Duodenal mucosa (tissue), 2 donors: ENCODE data around the gene MAML1.

Experiments used
- H3K27ac ChIP-seq: one replicate; pipeline ENCODE4 v1.7.0; 2013; ENCODE audit warnings: low read depth, low read length
- H3K27me3 ChIP-seq, 2 donors: one replicate each; pipeline ENCODE4 v1.7.0; 2013; ENCODE audit warnings: low read length in 2 of 2, control low read depth in 1 of 2; ENCODE audit not compliant: insufficient read depth in 2 of 2, control insufficient read depth in 1 of 2
- H3K36me3 ChIP-seq, 2 donors: one replicate each; pipeline ENCODE4 v1.7.0; 2013; ENCODE audit warnings: low read length in 2 of 2, control low read depth in 1 of 2; ENCODE audit not compliant: insufficient read depth in 2 of 2, control insufficient read depth in 1 of 2
- H3K4me1 ChIP-seq, 2 donors: one replicate each; pipeline ENCODE4 v1.7.0; 2013; ENCODE audit warnings: low read length in 2 of 2, control low read depth in 1 of 2; ENCODE audit not compliant: insufficient read depth in 2 of 2, control insufficient read depth in 1 of 2
- H3K4me3 ChIP-seq, 2 donors: one replicate each; pipeline ENCODE4 v1.7.0; 2013; ENCODE audit warnings: low read length in 2 of 2, low read depth in 1 of 2
- H3K9ac ChIP-seq, 2 donors: one replicate each; pipeline ENCODE4 v1.7.0; 2013; ENCODE audit warnings: low read length in 2 of 2, low read depth in 1 of 2
- H3K9me3 ChIP-seq, 2 donors: one replicate each; pipeline ENCODE4 v1.7.0; 2013; ENCODE audit warnings: low read length in 2 of 2, control low read depth in 1 of 2; ENCODE audit not compliant: control insufficient read depth in 1 of 2

The MAML1 gene

DNA sequence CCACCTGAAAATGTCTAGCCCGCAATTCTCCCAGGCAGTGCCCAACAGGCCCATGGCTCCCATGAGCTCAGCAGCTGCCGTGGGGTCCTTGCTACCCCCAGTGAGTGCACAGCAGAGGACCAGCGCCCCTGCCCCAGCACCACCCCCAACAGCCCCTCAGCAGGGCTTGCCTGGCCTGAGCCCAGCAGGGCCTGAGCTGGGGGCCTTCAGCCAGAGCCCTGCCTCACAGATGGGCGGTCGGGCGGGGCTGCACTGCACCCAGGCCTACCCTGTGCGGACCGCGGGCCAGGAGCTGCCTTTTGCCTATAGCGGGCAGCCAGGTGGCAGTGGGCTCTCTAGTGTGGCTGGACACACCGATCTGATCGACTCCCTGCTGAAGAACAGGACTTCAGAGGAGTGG is 41.8 kb downstream of the MAML1 start:
- H3K4me3 ChIP-seq, result no peak overlapping the region
- H3K27ac ChIP-seq, result no peak overlapping the region
- H3K4me1 ChIP-seq, result no peaks in the 10 kb centered on the region
- no peak overlapping the region for H3K9ac ChIP-seq
- no peaks in the 10 kb centered on the region for H3K9me3 ChIP-seq
- peaks cover 47 to 86% of the 10 kb centered on the region in 2 donors for H3K36me3 ChIP-seq
- H3K27me3 ChIP-seq, result no peaks in the 10 kb centered on the region

DNA sequence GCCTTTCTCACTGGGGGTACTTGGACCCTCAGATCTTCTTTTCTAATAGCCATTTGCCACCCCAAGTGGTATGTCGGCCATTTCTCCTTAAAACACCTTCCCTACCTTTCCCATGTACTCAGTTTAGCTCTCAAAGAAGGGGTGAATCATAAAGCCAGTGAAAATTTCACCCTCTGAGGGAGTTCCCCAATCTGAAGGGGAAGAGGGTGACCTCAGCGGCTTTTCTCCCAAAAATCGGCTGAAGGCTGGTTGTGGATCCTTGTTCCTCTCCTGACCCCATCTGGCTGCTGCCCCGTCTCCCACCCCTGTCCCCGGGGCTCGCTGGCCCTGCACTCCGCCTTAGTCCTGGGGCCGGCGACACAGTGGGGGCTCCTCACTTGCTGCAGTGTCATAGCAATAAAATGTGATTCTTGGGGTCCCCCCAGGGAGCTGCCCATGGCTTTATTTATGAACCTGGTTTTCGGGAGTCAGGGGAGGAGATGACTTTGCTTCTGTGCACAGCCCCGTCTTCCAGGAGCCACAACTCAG is 43.9 kb downstream of the MAML1 start:
- Histone ChIP-seq H3K9ac (no peak overlapping the region), H3K4me1 (peaks cover 0 to 6% of the 10 kb centered on the region in 2 donors), H3K4me3 (no peak overlapping the region), H3K27ac (no peak overlapping the region), H3K27me3 (no peaks in the 10 kb centered on the region), H3K36me3 (peaks cover 37 to 75% of the 10 kb centered on the region in 2 donors), H3K9me3 (no peaks in the 10 kb centered on the region)

DNA sequence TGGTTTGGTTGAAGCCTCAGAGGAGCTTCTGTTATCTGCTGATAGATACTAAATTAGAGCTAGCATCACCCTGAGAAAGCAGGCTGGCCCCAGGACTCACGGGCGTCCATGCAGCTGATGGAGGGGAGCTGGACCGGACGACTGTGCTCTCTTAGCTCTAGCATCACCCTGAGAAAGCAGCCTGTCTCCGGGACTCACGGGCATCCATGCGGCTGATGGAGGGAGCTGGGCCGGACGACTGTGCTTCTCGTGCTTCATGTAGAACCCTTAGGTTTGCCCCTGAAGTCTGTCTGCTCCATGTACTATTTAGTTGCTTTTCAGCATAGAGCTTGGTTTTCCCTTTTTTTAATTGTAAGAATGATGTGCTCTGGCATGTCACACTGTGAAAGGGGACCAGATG is 44.8 kb downstream of the MAML1 start:
- Histone ChIP-seq H3K4me1 (peaks cover 0 to 6% of the 10 kb centered on the region in 2 donors), H3K4me3 (no peak overlapping the region), H3K9me3 (no peaks in the 10 kb centered on the region), H3K36me3 (peaks cover 32 to 67% of the 10 kb centered on the region in 2 donors), H3K9ac (no peak overlapping the region), H3K27me3 (no peaks in the 10 kb centered on the region), H3K27ac (no peak overlapping the region)

DNA sequence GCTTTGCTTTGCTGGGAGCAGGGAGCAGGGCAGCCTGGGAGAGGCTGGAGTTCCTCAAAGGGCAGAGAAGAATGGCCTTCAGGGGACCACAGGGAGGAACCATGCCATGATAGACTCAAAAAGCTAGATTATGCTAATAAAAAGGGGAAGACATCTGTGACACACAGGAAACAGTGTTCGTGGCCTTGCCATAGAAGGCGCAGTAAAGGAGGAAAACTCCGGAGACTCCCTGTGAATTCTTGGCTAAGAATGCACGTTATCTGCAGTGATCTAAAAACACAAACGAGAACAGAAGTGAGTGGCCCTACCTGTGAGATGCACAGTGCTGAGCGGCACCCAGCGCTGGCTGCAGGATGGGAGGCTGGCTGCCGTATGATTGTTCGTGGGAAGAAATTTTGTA is 45.3 kb downstream of the MAML1 start:
- H3K4me3 ChIP-seq, result no peak overlapping the region
- no peak overlapping the region for H3K27ac ChIP-seq
- no peaks in the 10 kb centered on the region for H3K27me3 ChIP-seq
- no peaks in the 10 kb centered on the region for H3K9me3 ChIP-seq
- peaks cover 30 to 63% of the 10 kb centered on the region in 2 donors for H3K36me3 ChIP-seq
- peaks cover 0 to 6% of the 10 kb centered on the region in 2 donors for H3K4me1 ChIP-seq
- H3K9ac ChIP-seq, result no peak overlapping the region

DNA sequence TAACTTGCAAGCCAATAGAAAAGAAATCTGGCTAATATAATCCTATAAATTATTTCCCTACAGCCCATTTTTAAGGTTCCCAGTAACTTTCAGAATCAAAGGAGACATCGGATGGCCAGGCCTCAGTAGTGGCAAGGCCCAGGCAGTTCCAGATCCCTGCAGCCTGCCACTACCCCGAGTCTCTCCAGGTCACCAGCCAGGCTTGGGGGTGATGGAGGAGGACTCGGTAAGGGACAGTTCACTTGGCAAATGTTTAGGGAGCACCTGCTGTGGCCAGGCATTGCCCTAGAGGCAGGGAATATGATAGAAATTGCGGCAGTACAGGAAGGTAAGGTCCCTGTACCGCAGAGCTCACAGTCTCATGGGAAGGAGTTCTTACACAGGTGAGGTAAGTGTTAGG is 46.0 kb downstream of the MAML1 start:
- H3K36me3 ChIP-seq, result peaks cover 24 to 56% of the 10 kb centered on the region in 2 donors
- H3K9me3 ChIP-seq, result no peaks in the 10 kb centered on the region
- no peak overlapping the region for H3K9ac ChIP-seq
- no peak overlapping the region for H3K4me3 ChIP-seq
- H3K4me1 ChIP-seq, result peaks cover 0 to 6% of the 10 kb centered on the region in 2 donors
- H3K27ac ChIP-seq, result no peak overlapping the region
- no peaks in the 10 kb centered on the region for H3K27me3 ChIP-seq

DNA sequence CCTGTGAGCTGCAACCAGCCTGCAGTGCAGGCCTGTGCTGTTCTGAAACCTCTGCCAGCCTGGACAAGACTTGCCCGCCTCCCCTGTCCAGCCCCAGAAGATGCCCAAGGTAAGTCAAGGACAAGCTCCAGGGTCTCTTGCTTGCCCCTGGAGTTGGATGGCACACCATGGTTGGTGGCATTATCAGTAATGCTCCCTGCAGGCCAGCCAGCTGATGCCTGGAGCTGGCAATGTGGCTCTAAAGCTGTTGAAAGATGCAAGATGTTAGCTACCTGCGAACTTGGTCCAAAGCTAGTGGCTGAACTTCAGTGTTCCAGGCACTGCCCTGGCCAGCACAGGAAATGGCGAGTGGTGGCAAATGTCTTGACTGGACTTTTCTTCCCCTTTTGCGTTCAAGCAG is 47.2 kb downstream of the MAML1 start:
- Histone ChIP-seq H3K27ac (no peak overlapping the region), H3K9ac (no peak overlapping the region), H3K27me3 (no peaks in the 10 kb centered on the region), H3K9me3 (no peaks in the 10 kb centered on the region), H3K4me3 (no peak overlapping the region), H3K36me3 (peaks cover 16 to 43% of the 10 kb centered on the region in 2 donors), H3K4me1 (peaks cover 0 to 6% of the 10 kb centered on the region in 2 donors)

DNA sequence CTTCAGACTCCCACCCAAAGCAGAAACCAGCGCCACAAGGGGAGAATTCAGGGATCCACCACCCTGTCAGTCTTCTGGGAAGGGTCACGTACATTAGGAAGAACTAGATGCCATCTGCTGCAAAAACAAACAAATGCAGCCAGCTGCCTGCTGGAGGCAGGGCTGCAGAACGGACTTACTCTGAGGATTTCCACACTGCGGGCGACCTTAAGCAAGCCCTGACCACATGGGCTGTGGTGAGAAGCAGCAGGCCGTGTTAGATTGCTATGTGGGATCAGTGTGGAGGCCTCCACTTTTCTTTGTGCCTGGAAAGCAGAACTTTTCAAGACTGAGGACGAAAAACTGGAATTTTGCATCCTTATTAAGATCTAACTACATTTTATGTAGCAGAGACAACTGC is 47.7 kb downstream of the MAML1 start:
- Histone ChIP-seq H3K36me3 (peaks cover 15 to 39% of the 10 kb centered on the region in 2 donors), H3K4me3 (no peak overlapping the region), H3K9me3 (no peaks in the 10 kb centered on the region), H3K4me1 (peaks cover 0 to 6% of the 10 kb centered on the region in 2 donors), H3K9ac (no peak overlapping the region), H3K27me3 (no peaks in the 10 kb centered on the region), H3K27ac (no peak overlapping the region)

DNA sequence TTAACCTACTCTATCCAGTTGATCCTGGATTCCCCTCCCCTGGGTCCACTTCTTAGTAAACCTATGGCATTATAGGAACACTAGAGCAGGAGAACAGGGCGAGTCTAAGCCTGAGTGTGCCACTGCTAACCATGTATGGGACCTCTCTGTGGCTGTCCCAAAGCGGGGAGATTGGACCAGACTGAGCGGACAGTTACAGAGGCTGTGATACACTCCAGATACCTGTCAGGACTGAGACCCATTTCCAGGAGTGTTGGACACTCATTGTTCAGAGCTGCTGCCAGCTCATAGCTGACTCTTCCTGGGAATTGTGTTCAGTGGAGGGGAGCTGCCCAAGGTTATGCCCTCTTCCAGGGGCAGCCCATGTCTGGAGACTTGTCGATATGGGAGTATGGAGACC is 49.2 kb downstream of the MAML1 start:
- no peak overlapping the region for H3K9ac ChIP-seq
- no peak overlapping the region for H3K4me3 ChIP-seq
- no peak overlapping the region for H3K27ac ChIP-seq
- no peaks in the 10 kb centered on the region for H3K9me3 ChIP-seq
- peaks cover 0 to 6% of the 10 kb centered on the region in 2 donors for H3K4me1 ChIP-seq
- H3K27me3 ChIP-seq, result no peaks in the 10 kb centered on the region
- H3K36me3 ChIP-seq, result peaks cover 6 to 25% of the 10 kb centered on the region in 2 donors

DNA sequence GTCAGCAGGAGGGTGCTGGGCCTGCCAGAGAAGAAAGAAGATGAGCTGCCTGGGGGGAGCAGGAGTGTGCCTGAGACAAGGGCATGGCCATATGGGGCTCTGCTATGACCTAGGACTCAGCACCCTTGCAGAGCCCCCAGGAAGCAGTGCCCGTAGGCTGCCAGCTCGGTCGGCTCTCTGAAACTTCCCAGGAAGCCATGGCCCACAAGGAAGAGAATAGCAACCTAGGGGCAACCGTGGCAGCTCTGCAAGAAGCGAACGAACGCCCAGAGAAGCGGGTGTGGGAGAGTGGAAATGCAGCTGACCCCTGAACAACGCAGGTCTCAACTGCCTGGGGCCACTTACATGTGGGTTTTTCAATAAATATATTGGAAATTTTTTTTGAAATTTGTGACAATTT is 50.5 kb downstream of the MAML1 start:
- Histone ChIP-seq H3K36me3 (peaks cover 2 to 17% of the 10 kb centered on the region in 2 donors), H3K9ac (no peak overlapping the region), H3K27ac (no peak overlapping the region)

DNA sequence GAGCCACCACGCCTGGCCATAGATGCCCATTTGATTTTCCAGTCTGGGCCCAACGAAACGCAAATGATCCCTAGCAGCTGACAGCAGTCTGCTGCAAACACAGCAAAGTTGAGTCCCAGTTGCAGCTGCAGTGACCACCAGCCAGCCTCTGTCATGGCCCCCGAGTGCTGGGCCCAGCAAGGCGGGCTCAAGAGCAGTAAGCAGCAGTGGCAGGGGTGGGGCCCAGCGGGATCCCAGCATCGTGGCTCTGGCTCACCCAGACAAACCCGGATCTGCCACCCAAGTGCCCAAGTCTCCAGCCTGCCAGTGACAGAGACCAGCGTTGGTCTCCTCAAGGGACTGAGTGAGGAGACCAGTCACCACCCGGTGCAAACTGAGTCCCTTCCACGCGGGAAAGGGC is 54.2 kb downstream of the MAML1 start:
- H3K36me3 ChIP-seq, result no peaks in the 10 kb centered on the region
- no peak overlapping the region for H3K27ac ChIP-seq
- H3K9me3 ChIP-seq, result no peaks in the 10 kb centered on the region
- H3K9ac ChIP-seq, result no peak overlapping the region
- H3K4me3 ChIP-seq, result no peak overlapping the region
- H3K4me1 ChIP-seq, result no peaks in the 10 kb centered on the region
- no peaks in the 10 kb centered on the region for H3K27me3 ChIP-seq

More for the DNA sequence above, 50.5 kb downstream of the MAML1 start:
- Histone ChIP-seq H3K9me3 (no peaks in the 10 kb centered on the region), H3K4me1 (peaks cover 0 to 6% of the 10 kb centered on the region in 2 donors), H3K27me3 (no peaks in the 10 kb centered on the region), H3K4me3 (no peak overlapping the region)
